GM23338 (cell line): Measurements from ENCODE around the gene NBAS.

ENCODE experiments used
- CTCF ChIP-seq, 2 experiments: fragments of 200-600 bp in 1 of 2; sonication (generic) in 1 of 2; conservative IDR thresholded peaks; 2 replicates each; pipeline versions ENCODE4 v1.5.1 to v1.6.1; 2016 to 2017; ENCODE audit warnings: antibody characterized with exemption in 2 of 2, low read depth in 2 of 2, mild to moderate bottlenecking in 2 of 2, moderate library complexity in 1 of 2
- EZH2phosphoT487 ChIP-seq: fragments of 200-600 bp; sonication (generic); IDR thresholded peaks from one replicate; pipeline ENCODE4 v1.8.1; 2018; ENCODE audit warnings: antibody characterized with exemption; ENCODE audit not compliant: unreplicated experiment
- NANOG ChIP-seq: IDR thresholded peaks from 2 replicates; pipeline ENCODE4 v1.6.1; 2016; ENCODE audit warnings: antibody characterized with exemption, borderline replicate concordance

- TF ChIP-seq CTCF (conservative IDR thresholded peaks at IDR 0.05; ENCODE audit: low read depth in 2 of 2) (no peak), EZH2phosphoT487 (no peak), NANOG (no peak)
Measured at GRCh38 chr2:15472876-15473275, 88.3 kb downstream of the NBAS start.
